ENCODE measurements around the gene RIC3. TPM values are rescaled to one million over a fixed set of nuclear protein-coding genes. Genes with fewer than 3 reads are reported as not detected.

Gene RIC3
- total RNA-seq, 1 donor from 2014 or later: 3.0 TPM

DNA sequence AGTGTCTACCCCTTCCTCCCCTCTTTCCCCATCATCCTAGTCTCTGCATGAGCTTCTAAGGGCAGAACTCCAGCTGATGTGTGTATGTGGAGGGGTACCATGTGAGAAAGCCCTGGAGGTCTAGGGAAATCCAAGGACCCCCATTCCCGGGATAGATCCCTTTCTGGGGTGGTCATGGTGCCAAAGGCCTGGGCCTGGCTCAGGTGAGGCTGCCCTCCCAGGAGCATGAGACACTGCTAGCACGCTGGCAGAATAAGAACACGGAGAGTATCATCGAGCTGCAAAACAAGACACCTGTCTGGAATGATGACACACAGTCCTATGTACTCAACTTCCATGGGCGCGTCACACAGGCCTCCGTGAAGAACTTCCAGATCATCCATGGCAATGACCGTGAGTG, 68.2 kb downstream of the RIC3 start:
- H3K79me2 ChIP-seq (ENCODE audit: insufficient read depth, low read length): no peaks in the 10 kb centered on the region
- no peak overlapping the region for H2AFZ ChIP-seq (ENCODE audit: low read depth, low read length)
- H3K27ac Mint-ChIP-seq (ENCODE audit: unreplicated experiment): no peak overlapping the region
- H3K9me3 ChIP-seq (ENCODE audit: insufficient read depth, low read depth, low read length): no peaks in the 10 kb centered on the region
- no peak overlapping the region for H3K27ac ChIP-seq (ENCODE audit: low read depth, low read length)
- TF ChIP-seq EZH2 (IDR thresholded peaks at IDR 0.05; ENCODE audit: insufficient read depth, low read length): no peak
- TF ChIP-seq, protein P1, sequence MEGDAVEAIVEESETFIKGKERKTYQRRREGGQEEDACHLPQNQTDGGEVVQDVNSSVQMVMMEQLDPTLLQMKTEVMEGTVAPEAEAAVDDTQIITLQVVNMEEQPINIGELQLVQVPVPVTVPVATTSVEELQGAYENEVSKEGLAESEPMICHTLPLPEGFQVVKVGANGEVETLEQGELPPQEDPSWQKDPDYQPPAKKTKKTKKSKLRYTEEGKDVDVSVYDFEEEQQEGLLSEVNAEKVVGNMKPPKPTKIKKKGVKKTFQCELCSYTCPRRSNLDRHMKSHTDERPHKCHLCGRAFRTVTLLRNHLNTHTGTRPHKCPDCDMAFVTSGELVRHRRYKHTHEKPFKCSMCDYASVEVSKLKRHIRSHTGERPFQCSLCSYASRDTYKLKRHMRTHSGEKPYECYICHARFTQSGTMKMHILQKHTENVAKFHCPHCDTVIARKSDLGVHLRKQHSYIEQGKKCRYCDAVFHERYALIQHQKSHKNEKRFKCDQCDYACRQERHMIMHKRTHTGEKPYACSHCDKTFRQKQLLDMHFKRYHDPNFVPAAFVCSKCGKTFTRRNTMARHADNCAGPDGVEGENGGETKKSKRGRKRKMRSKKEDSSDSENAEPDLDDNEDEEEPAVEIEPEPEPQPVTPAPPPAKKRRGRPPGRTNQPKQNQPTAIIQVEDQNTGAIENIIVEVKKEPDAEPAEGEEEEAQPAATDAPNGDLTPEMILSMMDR (IDR thresholded peaks at IDR 0.05; ENCODE audit: insufficient read depth, low read depth, low read length): no peak
- H3K4me3 ChIP-seq (ENCODE audit: insufficient read depth, low read depth, low read length): no peak overlapping the region
- no peak overlapping the region for H3K4me3 Mint-ChIP-seq (ENCODE audit: unreplicated experiment)
- H4K20me1 ChIP-seq (ENCODE audit: insufficient read depth, low read length): no peaks in the 10 kb centered on the region
- H3K4me2 ChIP-seq (ENCODE audit: low read length): no peak overlapping the region
- peaks cover 17% of the 10 kb centered on the region for H3K4me1 Mint-ChIP-seq (ENCODE audit: low read depth, unreplicated experiment)
- peaks cover 6% of the 10 kb centered on the region for H3K27me3 Mint-ChIP-seq (ENCODE audit: low read depth, unreplicated experiment)
- H3K27me3 ChIP-seq (ENCODE audit: insufficient read depth, low read length): no peaks in the 10 kb centered on the region
- H3K36me3 Mint-ChIP-seq (ENCODE audit: low read depth, unreplicated experiment): peaks cover 9% of the 10 kb centered on the region
- H3K9me3 Mint-ChIP-seq (ENCODE audit: unreplicated experiment): no peaks in the 10 kb centered on the region
- H3K4me1 ChIP-seq (ENCODE audit: insufficient read depth, low read length): peaks cover 13% of the 10 kb centered on the region
- H3K9ac ChIP-seq (ENCODE audit: low read length): no peak overlapping the region
- H3K36me3 ChIP-seq (ENCODE audit: insufficient read depth, low read length): no peaks in the 10 kb centered on the region
- DNase-seq (ENCODE audit: low read depth) (no peak), FAIRE-seq (no peak)

DNA sequence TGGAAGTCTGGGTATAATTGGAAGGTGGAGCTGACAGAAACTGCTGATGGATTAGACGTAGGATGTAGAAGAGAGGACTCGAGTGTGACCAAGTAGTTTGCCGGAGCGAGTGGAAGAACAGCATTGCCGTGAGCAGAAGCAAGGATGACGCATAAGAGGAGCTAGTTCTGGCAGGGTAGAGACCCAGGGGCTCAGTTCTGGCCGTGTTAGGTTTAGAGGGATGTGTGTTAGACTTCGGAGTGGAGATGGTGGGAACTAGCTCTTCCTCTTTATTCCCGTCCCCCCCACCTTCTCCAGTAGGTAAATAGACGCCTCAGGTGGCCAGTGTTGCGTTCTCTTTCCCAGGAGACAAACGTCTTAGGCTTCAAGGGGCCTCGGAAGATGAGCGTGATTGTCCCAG, 68.7 kb downstream of the RIC3 start:
- H3K27ac Mint-ChIP-seq (ENCODE audit: unreplicated experiment): no peak overlapping the region
- no peak overlapping the region for H3K4me3 ChIP-seq (ENCODE audit: insufficient read depth, low read depth, low read length)
- H3K9me3 Mint-ChIP-seq (ENCODE audit: unreplicated experiment): no peaks in the 10 kb centered on the region
- H3K36me3 ChIP-seq (ENCODE audit: insufficient read depth, low read length): no peaks in the 10 kb centered on the region
- TF ChIP-seq EZH2 (IDR thresholded peaks at IDR 0.05; ENCODE audit: insufficient read depth, low read length): no peak
- TF ChIP-seq, protein P1 (IDR thresholded peaks at IDR 0.05; ENCODE audit: insufficient read depth, low read depth, low read length): no peak
- no peak for FAIRE-seq
- H3K4me2 ChIP-seq (ENCODE audit: low read length): no peak overlapping the region
- no peaks in the 10 kb centered on the region for H3K9me3 ChIP-seq (ENCODE audit: insufficient read depth, low read depth, low read length)
- no peak for DNase-seq (ENCODE audit: low read depth)
- H3K4me1 Mint-ChIP-seq (ENCODE audit: low read depth, unreplicated experiment): peaks cover 17% of the 10 kb centered on the region
- no peaks in the 10 kb centered on the region for H3K79me2 ChIP-seq (ENCODE audit: insufficient read depth, low read length)
- peaks cover 9% of the 10 kb centered on the region for H3K36me3 Mint-ChIP-seq (ENCODE audit: low read depth, unreplicated experiment)
- peaks cover 13% of the 10 kb centered on the region for H3K4me1 ChIP-seq (ENCODE audit: insufficient read depth, low read length)
- H3K9ac ChIP-seq (ENCODE audit: low read length): no peak overlapping the region
- no peaks in the 10 kb centered on the region for H4K20me1 ChIP-seq (ENCODE audit: insufficient read depth, low read length)
- H3K27me3 ChIP-seq (ENCODE audit: insufficient read depth, low read length): no peaks in the 10 kb centered on the region
- no peak overlapping the region for H3K4me3 Mint-ChIP-seq (ENCODE audit: unreplicated experiment)
- H3K27me3 Mint-ChIP-seq (ENCODE audit: low read depth, unreplicated experiment): peaks cover 6% of the 10 kb centered on the region
- H3K27ac ChIP-seq (ENCODE audit: low read depth, low read length): no peak overlapping the region
- H2AFZ ChIP-seq (ENCODE audit: low read depth, low read length): no peak overlapping the region

DNA sequence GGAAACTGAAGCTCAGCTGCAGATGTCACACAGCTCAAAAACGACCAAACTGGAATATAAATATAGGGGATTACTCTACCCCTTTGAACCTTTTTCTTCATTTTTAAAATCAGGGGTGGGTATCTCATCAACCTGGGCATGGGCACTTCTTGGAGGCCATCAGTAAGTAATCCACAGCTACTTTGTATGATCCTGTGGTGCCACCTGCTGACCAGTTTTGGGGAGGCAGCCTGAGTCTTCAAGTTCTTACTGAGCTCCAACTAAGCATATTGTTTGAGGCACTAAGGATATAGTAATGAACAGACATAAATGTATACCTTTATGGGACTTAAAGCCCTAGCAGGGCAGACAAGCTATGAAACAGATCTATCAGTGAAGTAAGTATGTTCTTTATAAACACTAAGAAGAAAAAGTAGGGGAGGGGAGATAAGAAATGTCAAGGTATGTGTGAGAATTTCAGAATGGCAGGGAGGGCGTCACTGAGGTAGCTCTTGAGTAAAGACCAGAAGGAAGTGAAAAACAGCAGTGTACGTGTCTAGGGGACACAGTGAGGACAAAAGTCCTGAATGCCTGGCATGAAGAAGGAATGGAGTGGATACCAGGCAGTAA, 69.4 kb downstream of the RIC3 start:
- Histone ChIP-seq H3K36me3 (ENCODE audit: insufficient read depth, low read length) (no peaks in the 10 kb centered on the region), H3K9me3 (ENCODE audit: insufficient read depth, low read depth, low read length) (no peaks in the 10 kb centered on the region), H3K79me2 (ENCODE audit: insufficient read depth, low read length) (no peaks in the 10 kb centered on the region), H3K27ac (ENCODE audit: low read depth, low read length) (no peak overlapping the region), H2AFZ (ENCODE audit: low read depth, low read length) (no peak overlapping the region), H4K20me1 (ENCODE audit: insufficient read depth, low read length) (no peaks in the 10 kb centered on the region), H3K4me3 (ENCODE audit: insufficient read depth, low read depth, low read length) (no peak overlapping the region), H3K27me3 (ENCODE audit: insufficient read depth, low read length) (no peaks in the 10 kb centered on the region), H3K9ac (ENCODE audit: low read length) (no peak overlapping the region), H3K4me1 (ENCODE audit: insufficient read depth, low read length) (peaks cover 13% of the 10 kb centered on the region), H3K4me2 (ENCODE audit: low read length) (no peak overlapping the region)
- peaks cover 11% of the 10 kb centered on the region for H3K36me3 Mint-ChIP-seq (ENCODE audit: low read depth, unreplicated experiment)
- H3K27ac Mint-ChIP-seq (ENCODE audit: unreplicated experiment): no peak overlapping the region
- FAIRE-seq (peak; percentile 68), DNase-seq (ENCODE audit: low read depth) (peak; percentile 54)
- TF ChIP-seq, protein P1 (IDR thresholded peaks at IDR 0.05; ENCODE audit: insufficient read depth, low read depth, low read length): peak; percentile 94
- TF ChIP-seq EZH2 (IDR thresholded peaks at IDR 0.05; ENCODE audit: insufficient read depth, low read length): no peak
- H3K27me3 Mint-ChIP-seq (ENCODE audit: low read depth, unreplicated experiment): peaks cover 6% of the 10 kb centered on the region
- peaks cover 17% of the 10 kb centered on the region for H3K4me1 Mint-ChIP-seq (ENCODE audit: low read depth, unreplicated experiment)
- H3K9me3 Mint-ChIP-seq (ENCODE audit: unreplicated experiment): no peaks in the 10 kb centered on the region
- H3K4me3 Mint-ChIP-seq (ENCODE audit: unreplicated experiment): no peak overlapping the region
